ENCODE data around the gene COL19A1.

GRCh38 chr6:69895396-69895795 is 29.0 kb downstream of the COL19A1 start:
- TF ChIP-seq CTCF (IDR thresholded peaks at IDR 0.05; ENCODE audit: low read depth, low read length) (no peak), MYC (IDR thresholded peaks at IDR 0.05; ENCODE audit: low read depth, low read length) (no peak), POLR2A (IDR thresholded peaks at IDR 0.05; ENCODE audit: extremely low read depth, insufficient read length) (no peak)
- TF ChIP-seq, protein P1, sequence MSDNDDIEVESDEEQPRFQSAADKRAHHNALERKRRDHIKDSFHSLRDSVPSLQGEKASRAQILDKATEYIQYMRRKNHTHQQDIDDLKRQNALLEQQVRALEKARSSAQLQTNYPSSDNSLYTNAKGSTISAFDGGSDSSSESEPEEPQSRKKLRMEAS (IDR thresholded peaks at IDR 0.05; ENCODE audit: low read depth, low read length): no peak
